K562 (cell line): Measurements from ENCODE around the gene SDHC. TPM values are rescaled to one million over a fixed set of nuclear protein-coding genes. Genes with fewer than 3 reads are reported as not detected.

ENCODE experiments used
- ATAC-seq: fragments of 200-7000 bp; cut with Tn5 transposase; 3 replicates; pipeline ENCODE4 v1.9.1; 2020; ENCODE audit warnings: moderate library complexity
- BruUV-seq: library from RNA; stranded (reverse); fragments of 400-500 nt; replicated peaks from 2 replicates; lab custom pipeline; 2021; lab: Mats Ljungman, UMichigan
- CTCF ChIA-PET: fragments of 300-600 bp; formaldehyde crosslinking; extraction: SDS; loops from one replicate; lab custom pipeline; 2021; ENCODE audit warnings: low intra/inter-chr PET ratio; lab: Yijun Ruan, JAX
- POLR2A ChIA-PET: fragments of 300-600, 350-650 bp; sonication (Branson Sonifier 250); formaldehyde crosslinking; extraction: SDS; loops from one replicate; lab custom pipeline; 2021; ENCODE audit warnings: antibody characterized with exemption, inconsistent platforms; lab: Yijun Ruan, JAX
- DNase-seq, 4 experiments: peaks; one replicate each; pipeline versions ENCODE4 v3.0.0 to v3.0.0-alpha.2; 2011 to 2018; ENCODE audit warnings: low spot score in 3 of 4, mixed read lengths in 3 of 4; ENCODE audit errors: extremely low read depth in 1 of 4
- FAIRE-seq: peaks from 2 replicates; lab custom pipeline; 2011; peaks lifted over from hg19 to GRCh38; lab: Jason Lieb, UNC
- H2AFZ ChIP-seq: 2 replicates; pipeline ENCODE4 v1.6.0; 2011; ENCODE audit warnings: low read depth, low read length, control low read depth, inconsistent platforms
- H3K27ac ChIP-seq: fragments of 200-600 bp; 3 replicates; pipeline ENCODE4 v1.8.0; 2011; ENCODE audit warnings: low read depth, mild to moderate bottlenecking, control low read depth, inconsistent platforms, low read length, moderate library complexity, mixed read lengths; ENCODE audit errors: extremely low read depth
- H3K27me3 ChIP-seq, 2 experiments: fragments of 300-600 bp in 1 of 2; 2 replicates in 1 of 2; 3 replicates in 1 of 2; pipeline versions ENCODE4 v1.6.0 to v1.8.0; 2011; ENCODE audit warnings: inconsistent platforms in 2 of 2, low read length in 2 of 2, mild to moderate bottlenecking in 1 of 2, mixed read lengths in 1 of 2, moderate library complexity in 1 of 2; ENCODE audit not compliant: control insufficient read depth in 2 of 2, insufficient read depth in 2 of 2
- H3K36me3 ChIP-seq: fragments of 300-600 bp; 3 replicates; pipeline ENCODE4 v1.8.0; 2011; ENCODE audit warnings: mild to moderate bottlenecking, low read length, inconsistent platforms; ENCODE audit not compliant: control insufficient read depth, insufficient read depth
- H3K4me1 ChIP-seq, 2 experiments: fragments of 200-600 bp in 1 of 2; replicated peaks in 1 of 2; 2 replicates in 1 of 2; 3 replicates in 1 of 2; pipeline versions ENCODE4 v1.5.1 to v1.8.0; 2011; ENCODE audit warnings: inconsistent platforms in 2 of 2, low read length in 2 of 2, mild to moderate bottlenecking in 1 of 2, mixed read lengths in 1 of 2, moderate library complexity in 1 of 2; ENCODE audit not compliant: control insufficient read depth in 2 of 2, insufficient read depth in 2 of 2
- H3K4me2 ChIP-seq: 2 replicates; pipeline ENCODE4 v1.6.1; 2011; ENCODE audit warnings: low read length, control low read depth, inconsistent platforms, mixed read lengths; ENCODE audit not compliant: insufficient read depth
- H3K4me3 ChIP-seq: fragments of 200-600 bp; sonication (generic), shearing (Covaris generic); 2 replicates; pipeline ENCODE4 v1.5.1; 2016; ENCODE audit warnings: control low read depth, inconsistent platforms
- H3K79me2 ChIP-seq: fragments of 200-600 bp; 3 replicates; pipeline ENCODE4 v1.8.0; 2011; ENCODE audit warnings: low read length, inconsistent platforms; ENCODE audit not compliant: control insufficient read depth, insufficient read depth
- H3K9ac ChIP-seq, 2 experiments: 2 replicates each; pipeline versions ENCODE4 v1.6.0 to v1.6.1; 2011; ENCODE audit warnings: low read depth in 2 of 2, low read length in 2 of 2, control low read depth in 1 of 2, inconsistent platforms in 1 of 2, mild to moderate bottlenecking in 1 of 2, mixed read lengths in 1 of 2; ENCODE audit not compliant: insufficient read depth in 1 of 2
- H3K9me1 ChIP-seq: one replicate; pipeline ENCODE4 v1.6.0; 2011; ENCODE audit warnings: inconsistent platforms, mild to moderate bottlenecking, low read length, moderate library complexity; ENCODE audit not compliant: control insufficient read depth, insufficient read depth
- H3K9me3 ChIP-seq: replicated peaks from 2 replicates; pipeline ENCODE4 v1.5.1; 2011; ENCODE audit warnings: low read depth, low read length, inconsistent platforms; ENCODE audit not compliant: control insufficient read depth, insufficient read depth
- H4K20me1 ChIP-seq: replicated peaks from 2 replicates; pipeline ENCODE4 v1.6.1; 2011; ENCODE audit warnings: low read length, inconsistent platforms, mixed read lengths; ENCODE audit not compliant: control insufficient read depth, insufficient read depth
- BRD4 ChIP-seq: fragments of 200-600 bp; sonication (generic); IDR thresholded peaks from 2 replicates; pipeline ENCODE4 v1.6.1; 2017; ENCODE audit warnings: inconsistent platforms
- CREB1 ChIP-seq, 2 experiments: sonication (generic) in 1 of 2; formaldehyde crosslinking in 1 of 2; IDR thresholded peaks; 2 replicates each; pipeline versions ENCODE4 v1.6.1 to v1.8.0; 2012 to 2022; ENCODE audit warnings: inconsistent platforms in 1 of 2, mild to moderate bottlenecking in 1 of 2, missing genetic modification reagents in 1 of 2, moderate library complexity in 1 of 2
- CREBBP ChIP-seq: IDR thresholded peaks from one replicate; pipeline ENCODE4 v1.6.1; 2012; ENCODE audit warnings: low read depth, mild to moderate bottlenecking, control low read depth, inconsistent platforms, low read length
- HDAC2 ChIP-seq: fragments of 450-650 bp; IDR thresholded peaks from 2 replicates; pipeline ENCODE4 v1.6.1; 2016; ENCODE audit warnings: mild to moderate bottlenecking
- PTRF ChIP-seq: fragments of 450-650 bp; IDR thresholded peaks from 2 replicates; pipeline ENCODE4 v1.6.1; 2016; ENCODE audit warnings: mild to moderate bottlenecking, missing genetic modification characterization, missing compliant biosample characterization
- PTTG1 ChIP-seq: fragments of 450-650 bp; IDR thresholded peaks from 2 replicates; pipeline ENCODE4 v1.6.1; 2016; ENCODE audit warnings: low read depth, mild to moderate bottlenecking, missing genetic modification characterization, missing compliant biosample characterization
- SIX5 ChIP-seq, 2 experiments: IDR thresholded peaks; 2 replicates each; pipeline ENCODE4 v1.6.1; 2011; ENCODE audit warnings: low read length in 2 of 2, borderline replicate concordance in 1 of 2, low read depth in 1 of 2, mild to moderate bottlenecking in 1 of 2, moderate library complexity in 1 of 2; ENCODE audit not compliant: insufficient read depth in 1 of 2
- SRF ChIP-seq, 2 experiments: fragments of 250-450, 450-650 bp in 1 of 2; sonication (Bioruptor Pico) in 1 of 2; sonication (generic) in 1 of 2; formaldehyde crosslinking; IDR thresholded peaks; 2 replicates each; pipeline versions ENCODE4 v1.5.0 to v1.5.1; 2020 to 2022; ENCODE audit warnings: mild to moderate bottlenecking in 1 of 2, missing genetic modification reagents in 1 of 2
- TSC22D4 ChIP-seq: fragments of 450-650 bp; IDR thresholded peaks from 2 replicates; pipeline ENCODE4 v1.6.1; 2016; ENCODE audit warnings: missing genetic modification characterization, missing biosample characterization, control low read depth
- ZFPM2 ChIP-seq: fragments of 250-450 bp; sonication (Bioruptor Pico); IDR thresholded peaks from 2 replicates; pipeline ENCODE4 v1.5.1; 2022; ENCODE audit warnings: mild to moderate bottlenecking
- ZNF143 ChIP-seq: sonication (generic); formaldehyde crosslinking; IDR thresholded peaks from 2 replicates; pipeline ENCODE4 v1.9.0; 2022; ENCODE audit warnings: mild to moderate bottlenecking, missing genetic modification reagents
- ZNF175 ChIP-seq: fragments of 200-800 bp; sonication (Bioruptor generic); IDR thresholded peaks from 2 replicates; pipeline ENCODE4 v1.6.1; 2016; ENCODE audit warnings: low read depth, mild to moderate bottlenecking, missing genetic modification characterization, missing compliant biosample characterization
- ZNF699 ChIP-seq: fragments of 250-450 bp; sonication (Bioruptor Pico); IDR thresholded peaks from 2 replicates; pipeline ENCODE4 v1.8.0; 2021; ENCODE audit warnings: mild to moderate bottlenecking, moderate library complexity; ENCODE audit not compliant: insufficient replicate concordance
- WGBS: fragments of 100-300 bp; shearing (Covaris generic); methylation state at CpG from one replicate; pipeline ENCODE4 v1.1.6; 2016; ENCODE audit warnings: low coverage, mixed read lengths; ENCODE audit not compliant: insufficient coverage; ENCODE audit errors: missing lambda C conversion rate; 5-methylcytosine and 5-hydroxymethylcytosine counted together
- in situ Hi-C: fragments of 300-500 bp; cut with MboI; formaldehyde crosslinking; loops from 4 replicates; pipeline ENCODE4 v1.15.0; 2018; ENCODE audit warnings: inconsistent platforms, mixed read lengths
- intact Hi-C: fragments of 100-400 bp; cut with micrococcal nuclease; formaldehyde crosslinking; loops from 2 replicates; pipeline ENCODE4 v1.14.2; 2022
- polyA plus RNA-seq, 8 experiments: library from polyadenylated mRNA; depleted of rRNA in 4 of 8; stranded (reverse) in 5 of 8; unstranded in 3 of 8; fragments of >200 nt; fragmentation: Nextera tagmentation in 2 of 8; fragmentation: Illumina TruSeq in 1 of 8; extraction: Ambion mirVana in 2 of 8; extraction: Trizol in 1 of 8; gene quantifications; 2 replicates each; pipeline versions ENCODE4 v1.2.1 to v1.2.3, GENCODE V29; 2011 to 2014; ENCODE audit warnings: inconsistent platforms in 1 of 8, missing spikeins in 1 of 8
- total RNA-seq, 7 experiments: library from RNA; depleted of rRNA in 6 of 7; stranded (reverse); fragments of >200 nt in 6 of 7; fragmentation: Illumina TruSeq in 2 of 7; extraction: Trizol in 2 of 7; gene quantifications; 2 replicates each; pipeline versions ENCODE4 v1.2.1 to v1.2.3, GENCODE V29; 2011 to 2021; ENCODE audit warnings: low replicate concordance in 1 of 7
- TF ChIP-seq, protein P1 (sequence below): fragments of 250-450 bp; sonication (Bioruptor Pico); IDR thresholded peaks from 2 replicates; pipeline ENCODE4 v1.5.0; 2021

Gene SDHC
- total and polyA plus RNA-seq, 9 of the 15 experiments (the other 6 are each of a cell fraction or from before 2014, with no cell fraction given), result 7.7 to 309 (median 174) TPM

DNA sequence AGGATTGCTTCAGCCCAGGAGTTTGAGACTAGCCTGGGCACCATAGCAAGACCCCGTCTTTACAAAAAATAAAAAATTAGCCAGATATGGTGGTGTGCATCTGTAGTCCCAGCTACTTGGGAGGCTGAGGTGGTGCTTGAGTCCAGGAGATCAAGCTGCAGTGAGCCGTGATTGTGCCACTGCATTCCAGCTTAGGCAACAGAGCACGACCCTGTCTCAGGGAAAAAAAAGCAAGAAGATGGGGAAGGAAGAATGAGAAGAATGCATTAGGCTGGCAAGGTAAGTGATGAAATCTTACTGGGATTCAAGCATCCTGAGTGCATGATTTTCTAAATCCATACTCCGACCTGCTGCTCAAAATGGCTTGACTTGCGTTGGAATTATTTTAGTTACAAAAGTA, 48.9 kb upstream of the SDHC start:
- H3K9me3 ChIP-seq, result no peaks in the 10 kb centered on the region
- H3K9ac ChIP-seq, result no peak overlapping the region
- WGBS, result 0% methylated on average over 5 of the region's 5 CpGs
- no peaks in the 10 kb centered on the region for H4K20me1 ChIP-seq
- no peak overlapping the region for H2AFZ ChIP-seq
- DNase-seq (no peak), ATAC-seq (no peak), FAIRE-seq (no peak)
- in situ Hi-C loops (no loop called here), intact Hi-C loops (no loop called here)
- H3K27ac ChIP-seq, result no peak overlapping the region
- H3K4me2 ChIP-seq, result no peak overlapping the region
- H3K9me1 ChIP-seq, result no peaks in the 10 kb centered on the region
- TF ChIP-seq ZNF699 (CRISPR knock-in tag), result no peak
- TF ChIP-seq, protein P1, sequence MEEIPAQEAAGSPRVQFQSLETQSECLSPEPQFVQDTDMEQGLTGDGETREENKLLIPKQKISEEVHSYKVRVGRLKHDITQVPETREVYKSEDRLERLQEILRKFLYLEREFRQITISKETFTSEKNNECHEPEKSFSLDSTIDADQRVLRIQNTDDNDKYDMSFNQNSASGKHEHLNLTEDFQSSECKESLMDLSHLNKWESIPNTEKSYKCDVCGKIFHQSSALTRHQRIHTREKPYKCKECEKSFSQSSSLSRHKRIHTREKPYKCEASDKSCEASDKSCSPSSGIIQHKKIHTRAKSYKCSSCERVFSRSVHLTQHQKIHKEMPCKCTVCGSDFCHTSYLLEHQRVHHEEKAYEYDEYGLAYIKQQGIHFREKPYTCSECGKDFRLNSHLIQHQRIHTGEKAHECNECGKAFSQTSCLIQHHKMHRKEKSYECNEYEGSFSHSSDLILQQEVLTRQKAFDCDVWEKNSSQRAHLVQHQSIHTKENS, result no peak
- no peak overlapping the region for H3K4me3 ChIP-seq
- peaks cover 15 to 39% of the 10 kb centered on the region in 2 experiments; a peak in 4 of 5 replicates for H3K27me3 ChIP-seq
- no peaks in the 10 kb centered on the region; a peak in 1 of 5 replicates for H3K4me1 ChIP-seq
- CTCF ChIA-PET, result interaction anchor here (0.6 kb wide), 1 partner anchor 195 kb away, joined by 6 read pairs; no protein-coding TSS in a partner anchor
- no peaks in the 10 kb centered on the region for H3K79me2 ChIP-seq
- POLR2A ChIA-PET, result interaction anchor here (0.9 kb wide), 1 partner anchor 13 kb away, joined by 3 read pairs; no protein-coding TSS in a partner anchor
- H3K36me3 ChIP-seq, result no peaks in the 10 kb centered on the region
- BruUV-seq, result no TSS peak

DNA sequence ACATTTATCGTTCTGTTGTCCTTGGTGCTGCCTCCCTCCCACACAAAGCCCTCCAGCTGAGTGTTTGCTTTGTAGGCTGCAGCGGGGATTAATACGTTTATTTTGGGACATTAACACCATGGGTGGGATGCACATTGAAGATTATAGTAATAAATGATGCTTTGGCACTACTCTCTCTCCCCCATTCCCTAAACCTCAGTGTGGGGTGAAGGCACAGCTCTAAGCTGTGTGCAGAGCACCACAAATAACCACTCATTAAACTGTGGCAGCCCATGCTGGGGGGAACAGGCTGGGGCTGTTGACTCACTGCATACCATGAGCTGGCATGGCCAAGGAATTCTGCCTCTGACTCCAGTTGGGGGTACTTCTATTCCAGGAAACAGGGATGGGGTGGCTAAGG, 48.0 kb upstream of the SDHC start:
- no TSS peak for BruUV-seq
- FAIRE-seq (no peak), ATAC-seq (no peak), DNase-seq (no peak)
- H3K4me2 ChIP-seq, result no peak overlapping the region
- TF ChIP-seq PTRF (tag) (no peak), TSC22D4 (tag) (no peak), PTTG1 (no peak), CREB1 (IDR thresholded peaks at IDR 0.05) (no peak), CREB1 (CRISPR knock-in tag; IDR thresholded peaks at IDR 0.05) (no peak), CREBBP (no peak), ZFPM2 (CRISPR knock-in tag) (no peak), BRD4 (no peak), ZNF143 (CRISPR knock-in tag) (no peak), ZNF175 (no peak), SRF (CRISPR knock-in tag; IDR thresholded peaks at IDR 0.05) (no peak), HDAC2 (no peak), SIX5 (IDR thresholded peaks at IDR 0.05; ENCODE audit: borderline replicate concordance in 1 of 2, insufficient read depth in 1 of 2, low read depth in 1 of 2, low read length in 2 of 2) (no peak)
- CTCF ChIA-PET, result no interaction called here
- no peaks in the 10 kb centered on the region for H3K79me2 ChIP-seq
- no peaks in the 10 kb centered on the region for H3K9me3 ChIP-seq
- POLR2A ChIA-PET, result interaction anchor here (0.6 to 1.2 kb wide), 3 partner anchors 16 to 1155 kb away, joined by 3 read pairs; no protein-coding TSS in a partner anchor
- peaks cover 7 to 30% of the 10 kb centered on the region in 2 experiments; a peak in 4 of 5 replicates for H3K27me3 ChIP-seq
- no peak overlapping the region for H3K9ac ChIP-seq
- intact Hi-C loops, result no loop called here
- H3K4me3 ChIP-seq, result no peak overlapping the region
- H2AFZ ChIP-seq, result no peak overlapping the region
- no peak overlapping the region for H3K27ac ChIP-seq
- no peaks in the 10 kb centered on the region for H3K9me1 ChIP-seq
- no peaks in the 10 kb centered on the region for H4K20me1 ChIP-seq
- H3K4me1 ChIP-seq, result no peaks in the 10 kb centered on the region; a peak in 1 of 5 replicates
- H3K36me3 ChIP-seq, result no peaks in the 10 kb centered on the region
- in situ Hi-C loops, result no loop called here
- 3% methylated on average over 3 of the region's 3 CpGs for WGBS
